Prostate gland (tissue), 2 donors: ENCODE data around the gene IL18RAP. TPM values are rescaled to one million over a fixed set of nuclear protein-coding genes. Genes with fewer than 3 reads are reported as not detected.

Experiments
- DNase-seq: peaks from one replicate; pipeline ENCODE4 v3.0.0-alpha.2; 2019; ENCODE audit warnings: low spot score
- H3K27ac ChIP-seq, 2 donors: fragments of 200-600 bp; sonication (generic); 2 replicates each; pipeline ENCODE4 v1.5.1; 2017 to 2019
- H3K27me3 ChIP-seq: fragments of 200-600 bp; sonication (generic); replicated peaks from 2 replicates; pipeline ENCODE4 v1.5.1; 2019; ENCODE audit not compliant: insufficient read depth
- H3K36me3 ChIP-seq, 2 donors: fragments of 200-600 bp; sonication (generic); 1 replicate in 1 of 2; 2 replicates in 1 of 2; pipeline versions ENCODE4 v1.5.1 to v1.8.1; 2017 to 2019
- H3K4me1 ChIP-seq: fragments of 200-600 bp; sonication (generic); replicated peaks from 2 replicates; pipeline ENCODE4 v1.5.1; 2019
- H3K4me3 ChIP-seq, 2 donors: fragments of 200-600 bp; sonication (generic); 2 replicates each; pipeline ENCODE4 v1.5.1; 2017 to 2019
- H3K9me3 ChIP-seq: fragments of 200-600 bp; sonication (generic); 2 replicates; pipeline ENCODE4 v1.5.1; 2017
- POLR2A ChIP-seq: fragments of 450-650 bp; IDR thresholded peaks from one replicate; pipeline ENCODE4 v1.6.1; 2016; ENCODE audit warnings: antibody characterized with exemption, mild to moderate bottlenecking
- POLR2AphosphoS5 ChIP-seq: sonication (generic); formaldehyde crosslinking; IDR thresholded peaks from one replicate; pipeline ENCODE4 v1.6.1; 2017; ENCODE audit warnings: antibody characterized with exemption
- WGBS: methylation state at CpG from one replicate; pipeline ENCODE4 v1.1.5; 2018; 5-methylcytosine and 5-hydroxymethylcytosine counted together
- intact Hi-C: fragments of 100-400 bp; cut with DNase I; formaldehyde crosslinking; loops from one replicate; pipeline ENCODE4 v1.14.2; 2022
- total RNA-seq, 2 donors: library from RNA; depleted of rRNA; stranded (reverse); fragments of >200 nt; gene quantifications; one replicate each; pipeline ENCODE4 v1.1.0, GENCODE V29; 2016
- TF ChIP-seq, protein P1 (sequence below), 4 experiments: fragments of 200-600 bp in 2 of 4; fragments of 450-650 bp in 2 of 4; sonication (generic) in 2 of 4; IDR thresholded peaks; 1 replicate in 3 of 4; 2 replicates in 1 of 4; pipeline ENCODE4 v1.5.1; 2016 to 2019; ENCODE audit warnings: antibody characterized with exemption in 4 of 4, mild to moderate bottlenecking in 2 of 4, moderate library complexity in 2 of 4

Gene IL18RAP
- total RNA-seq, 2 donors from 2014 or later = 0.14 TPM; not detected in 1

DNA sequence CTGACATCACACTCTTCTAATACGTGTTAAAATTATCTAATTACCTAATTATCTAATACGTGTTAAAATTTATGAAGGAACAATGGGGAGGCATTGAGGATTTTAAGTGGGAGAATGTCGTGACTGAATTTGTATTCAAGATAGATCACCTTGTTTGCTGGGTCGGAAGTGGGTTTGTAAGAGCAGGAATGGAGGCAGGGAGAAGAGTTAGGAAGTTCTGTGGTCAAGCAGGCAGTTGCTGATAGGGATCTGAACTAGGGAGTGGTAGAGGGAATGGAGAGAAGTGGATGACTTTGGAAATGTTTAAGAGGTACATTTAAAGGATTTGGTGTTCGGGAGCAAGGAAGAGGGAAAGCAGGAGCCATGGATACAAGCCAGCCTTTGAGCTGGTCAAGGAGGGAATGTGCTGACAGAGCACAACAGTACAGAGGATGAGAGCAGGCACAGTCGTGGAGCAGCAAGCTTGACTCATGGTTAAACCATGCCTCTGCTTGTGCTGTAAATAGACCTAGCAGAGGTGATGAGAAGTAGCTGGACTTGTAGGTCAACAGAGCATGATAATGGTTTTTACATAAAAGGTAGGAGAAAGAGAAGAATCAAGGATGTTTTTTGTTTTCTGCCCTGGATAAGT is 16.2 kb downstream of the IL18RAP start:
- Histone ChIP-seq H3K4me1 (no peaks in the 10 kb centered on the region), H3K4me3 (no peak overlapping the region), H3K27me3 (no peaks in the 10 kb centered on the region), H3K27ac (no peak overlapping the region), H3K36me3 (no peaks in the 10 kb centered on the region), H3K9me3 (no peaks in the 10 kb centered on the region)
- TF ChIP-seq, protein P1, sequence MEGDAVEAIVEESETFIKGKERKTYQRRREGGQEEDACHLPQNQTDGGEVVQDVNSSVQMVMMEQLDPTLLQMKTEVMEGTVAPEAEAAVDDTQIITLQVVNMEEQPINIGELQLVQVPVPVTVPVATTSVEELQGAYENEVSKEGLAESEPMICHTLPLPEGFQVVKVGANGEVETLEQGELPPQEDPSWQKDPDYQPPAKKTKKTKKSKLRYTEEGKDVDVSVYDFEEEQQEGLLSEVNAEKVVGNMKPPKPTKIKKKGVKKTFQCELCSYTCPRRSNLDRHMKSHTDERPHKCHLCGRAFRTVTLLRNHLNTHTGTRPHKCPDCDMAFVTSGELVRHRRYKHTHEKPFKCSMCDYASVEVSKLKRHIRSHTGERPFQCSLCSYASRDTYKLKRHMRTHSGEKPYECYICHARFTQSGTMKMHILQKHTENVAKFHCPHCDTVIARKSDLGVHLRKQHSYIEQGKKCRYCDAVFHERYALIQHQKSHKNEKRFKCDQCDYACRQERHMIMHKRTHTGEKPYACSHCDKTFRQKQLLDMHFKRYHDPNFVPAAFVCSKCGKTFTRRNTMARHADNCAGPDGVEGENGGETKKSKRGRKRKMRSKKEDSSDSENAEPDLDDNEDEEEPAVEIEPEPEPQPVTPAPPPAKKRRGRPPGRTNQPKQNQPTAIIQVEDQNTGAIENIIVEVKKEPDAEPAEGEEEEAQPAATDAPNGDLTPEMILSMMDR (IDR thresholded peaks at IDR 0.05) = no peak
- no peak for TF ChIP-seq POLR2A
- no peak for TF ChIP-seq POLR2AphosphoS5
- intact Hi-C loops = no loop called here
- DNase-seq = no peak
- 58% methylated on average over 6 of the region's 6 CpGs for WGBS

DNA sequence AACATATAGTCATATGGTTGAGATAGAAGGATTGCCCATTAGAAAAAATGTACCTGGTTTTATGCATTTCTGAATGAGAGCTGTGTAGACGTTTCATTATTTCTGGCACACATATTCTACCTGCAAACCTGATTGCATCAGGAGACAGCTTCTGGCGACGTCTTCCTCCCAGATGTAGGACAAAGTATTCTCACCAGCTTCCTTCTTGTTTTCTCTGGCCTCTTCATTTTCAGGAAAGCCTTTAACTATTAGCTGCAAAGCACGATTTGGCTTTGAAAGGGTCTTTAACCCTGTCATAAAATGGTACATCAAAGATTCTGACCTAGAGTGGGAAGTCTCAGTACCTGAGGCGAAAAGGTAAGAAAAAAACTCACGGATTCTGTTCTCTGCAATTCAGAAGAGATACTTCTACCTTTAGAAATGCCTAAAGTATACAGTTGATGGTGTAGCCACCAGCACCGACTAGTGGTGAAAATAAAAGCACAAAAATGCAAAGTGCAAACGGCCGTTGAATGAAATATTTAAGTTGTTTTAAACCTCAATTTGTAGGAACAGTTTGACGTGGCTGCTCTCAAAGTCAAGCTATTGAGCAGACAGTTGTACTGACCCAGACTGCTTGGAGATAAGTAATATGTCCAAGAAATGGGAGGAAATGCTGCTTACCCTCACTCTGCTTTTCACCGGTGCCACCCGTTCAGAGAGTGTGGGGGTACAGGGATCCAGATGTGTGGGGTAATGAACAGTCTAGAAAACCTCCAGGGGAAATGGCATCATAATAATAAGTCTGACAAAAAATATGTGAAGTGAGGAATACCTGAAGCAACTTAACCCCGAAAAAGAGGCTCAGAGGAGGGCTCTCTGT is 20.2 kb downstream of the IL18RAP start:
- Histone ChIP-seq H3K27me3 (no peaks in the 10 kb centered on the region), H3K9me3 (no peaks in the 10 kb centered on the region), H3K36me3 (no peaks in the 10 kb centered on the region), H3K4me3 (no peak overlapping the region), H3K4me1 (no peaks in the 10 kb centered on the region), H3K27ac (no peak overlapping the region)
- peak; percentile 56 for TF ChIP-seq POLR2AphosphoS5
- TF ChIP-seq, protein P1 (IDR thresholded peaks at IDR 0.05) = peak; percentile 36 to 74 (median 60)
- TF ChIP-seq POLR2A = no peak
- WGBS = 26% methylated on average over 13 of the region's 13 CpGs
- intact Hi-C loops = loop anchor here (10.0 kb wide), 1 partner anchor 438 kb away; no protein-coding TSS in a partner anchor
- DNase-seq = peak; percentile 28

DNA sequence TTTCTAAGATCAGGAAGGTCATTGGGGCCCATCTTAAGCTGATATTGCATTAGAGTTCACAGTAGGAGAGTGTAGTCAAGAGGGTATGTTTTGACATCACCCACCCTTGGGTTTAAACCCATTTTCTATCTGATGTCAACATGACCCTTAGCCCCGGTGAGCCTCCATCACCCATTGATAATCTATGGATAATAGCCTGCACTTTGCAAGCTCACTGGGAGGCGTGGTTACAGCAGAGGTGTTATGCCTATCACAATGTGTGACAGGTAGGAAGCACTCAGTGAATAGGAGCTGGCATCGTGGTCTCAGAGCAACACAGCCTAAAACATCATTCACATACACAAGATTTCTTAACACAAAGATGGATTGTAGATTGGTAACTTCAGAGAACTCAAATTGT is 21.3 kb downstream of the IL18RAP start:
- H3K4me3 ChIP-seq = no peak overlapping the region
- H3K27me3 ChIP-seq = no peaks in the 10 kb centered on the region
- TF ChIP-seq POLR2A = no peak
- TF ChIP-seq POLR2AphosphoS5 = no peak
- TF ChIP-seq, protein P1 (IDR thresholded peaks at IDR 0.05) = no peak
- H3K9me3 ChIP-seq = no peaks in the 10 kb centered on the region
- H3K36me3 ChIP-seq = no peaks in the 10 kb centered on the region
- WGBS = 73% methylated on average over 3 of the region's 3 CpGs
- intact Hi-C loops = loop anchor here (10.0 kb wide), 1 partner anchor 439 kb away; no protein-coding TSS in a partner anchor
- H3K4me1 ChIP-seq = no peaks in the 10 kb centered on the region
- DNase-seq = no peak
- H3K27ac ChIP-seq = no peak overlapping the region

DNA sequence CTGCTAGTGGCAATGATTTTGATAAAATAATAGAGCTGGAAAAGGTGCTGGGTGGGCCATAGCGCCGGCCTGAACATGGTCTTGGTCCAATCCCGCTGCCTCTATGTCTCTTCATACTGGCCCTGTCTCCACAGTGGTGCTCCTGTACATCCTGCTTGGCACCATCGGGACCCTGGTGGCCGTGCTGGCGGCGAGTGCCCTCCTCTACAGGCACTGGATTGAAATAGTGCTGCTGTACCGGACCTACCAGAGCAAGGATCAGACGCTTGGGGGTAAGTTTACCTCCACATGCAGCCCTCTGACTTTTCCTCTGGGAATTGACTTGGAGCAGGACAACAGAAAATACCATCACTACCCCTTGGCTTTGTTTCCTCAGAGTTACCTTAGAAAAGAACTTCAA is 24.0 kb downstream of the IL18RAP start:
- TF ChIP-seq POLR2A = no peak
- no peak for TF ChIP-seq POLR2AphosphoS5
- TF ChIP-seq, protein P1 (IDR thresholded peaks at IDR 0.05) = no peak
- Histone ChIP-seq H3K27ac (no peak overlapping the region), H3K9me3 (no peaks in the 10 kb centered on the region), H3K36me3 (no peaks in the 10 kb centered on the region), H3K4me3 (no peak overlapping the region), H3K27me3 (no peaks in the 10 kb centered on the region), H3K4me1 (no peaks in the 10 kb centered on the region)
- intact Hi-C loops = loop anchor here (10.0 kb wide), 1 partner anchor 442 kb away; no protein-coding TSS in a partner anchor
- no peak for DNase-seq
- WGBS = 95% methylated on average over 9 of the region's 9 CpGs
